Endodermal cell (in vitro differentiated cells): ENCODE data around the gene DSCAML1. TPM values are rescaled to one million over a fixed set of nuclear protein-coding genes. Genes with fewer than 3 reads are reported as not detected.

Source experiments
- DNase-seq: peaks from one replicate; pipeline ENCODE4 v3.0.0-alpha.2; 2017
- H3K27ac ChIP-seq: 2 replicates; pipeline ENCODE4 v1.5.1; 2013; ENCODE audit warnings: mild to moderate bottlenecking, low read depth, low read length, moderate library complexity
- H3K27me3 ChIP-seq: 2 replicates; pipeline ENCODE4 v1.6.1; 2013; ENCODE audit warnings: mild to moderate bottlenecking, low read length, moderate library complexity; ENCODE audit not compliant: insufficient read depth, control insufficient read depth, poor library complexity, severe bottlenecking
- H3K36me3 ChIP-seq: 2 replicates; pipeline ENCODE4 v1.7.0; 2013; ENCODE audit warnings: mild to moderate bottlenecking, low read length, moderate library complexity; ENCODE audit not compliant: control insufficient read depth, insufficient read depth
- H3K4me1 ChIP-seq: one replicate; pipeline ENCODE4 v1.7.0; 2013; ENCODE audit warnings: low read length; ENCODE audit not compliant: control insufficient read depth, insufficient read depth
- H3K4me3 ChIP-seq: 2 replicates; pipeline ENCODE4 v1.5.1; 2013; ENCODE audit warnings: mild to moderate bottlenecking, low read length, moderate library complexity
- H3K9ac ChIP-seq: 2 replicates; pipeline ENCODE4 v1.6.1; 2013; ENCODE audit warnings: mild to moderate bottlenecking, low read length, moderate library complexity; ENCODE audit not compliant: poor library complexity, severe bottlenecking; ENCODE audit errors: extremely low read depth
- H3K9me3 ChIP-seq: 2 replicates; pipeline ENCODE4 v1.6.1; 2013; ENCODE audit warnings: mild to moderate bottlenecking, low read length, moderate library complexity; ENCODE audit not compliant: control insufficient read depth
- H3K27ac Mint-ChIP-seq: 2 replicates; pipeline ENCODE4 v1.8.0; 2020; ENCODE audit warnings: mixed read lengths
- H3K27me3 Mint-ChIP-seq: 2 replicates; pipeline ENCODE4 v1.8.0; 2021; ENCODE audit warnings: mild to moderate bottlenecking, mixed read lengths; ENCODE audit not compliant: insufficient read depth
- H3K36me3 Mint-ChIP-seq: 2 replicates; pipeline ENCODE4 v1.8.0; 2020; ENCODE audit warnings: low read depth, mixed read lengths
- H3K4me1 Mint-ChIP-seq: 2 replicates; pipeline ENCODE4 v1.8.0; 2020; ENCODE audit warnings: mixed read lengths
- H3K4me3 Mint-ChIP-seq: 2 replicates; pipeline ENCODE4 v1.8.0; 2020; ENCODE audit warnings: mild to moderate bottlenecking, moderate library complexity, mixed read lengths
- H3K9me3 Mint-ChIP-seq: 2 replicates; pipeline ENCODE4 v1.8.0; 2020; ENCODE audit warnings: mild to moderate bottlenecking, mixed read lengths
- WGBS, 2 experiments: methylation state at CpG; one replicate each; pipeline versions ENCODE4 v1.1.5 to v1.1.7; 2013; ENCODE audit warnings: missing lambda C conversion rate in 2 of 2, mixed read lengths in 1 of 2; ENCODE audit not compliant: insufficient coverage in 1 of 2, insufficient read length in 1 of 2; 5-methylcytosine and 5-hydroxymethylcytosine counted together
- total RNA-seq, 2 donors: library from RNA; stranded (reverse); fragmentation: NEBNext Ultra II Directional in 1 of 2; extraction: Animal tissue kit (Norgen Biotek cat#: 25700) in 1 of 2; gene quantifications; 2 replicates in 1 of 2; 3 replicates in 1 of 2; pipeline ENCODE4 v1.2.1, GENCODE V29; 2021
- TF ChIP-seq, protein P1 (sequence below): fragments of 200-600 bp; sonication (generic); conservative IDR thresholded peaks from 2 replicates; pipeline ENCODE4 v1.5.0; 2021; ENCODE audit warnings: antibody characterized with exemption, mild to moderate bottlenecking

The DSCAML1 gene
- total RNA-seq, 2 donors from 2014 or later = 5.6 to 10.9 TPM

DNA sequence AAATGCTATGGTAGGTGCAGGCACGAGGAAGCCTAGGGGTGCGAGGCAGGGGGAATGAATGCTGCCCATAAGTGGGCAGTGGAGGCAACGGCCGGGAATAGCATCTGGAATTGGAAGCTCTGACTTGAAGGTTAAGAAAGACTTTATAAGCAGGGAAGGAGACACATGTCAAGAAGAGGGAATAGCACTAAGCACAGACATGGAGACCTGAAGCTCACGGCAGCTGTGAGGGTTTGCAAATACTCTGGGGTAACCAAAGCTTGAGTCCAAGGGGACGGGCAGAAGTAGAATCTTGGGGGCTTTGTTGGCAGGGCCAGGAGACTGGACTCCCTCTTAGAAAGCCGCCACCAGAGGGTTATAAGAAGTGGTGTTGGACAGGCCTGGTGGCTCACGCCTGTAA is 356.8 kb downstream of the DSCAML1 start:
- DNase-seq = no peak
- H3K36me3 ChIP-seq = no peaks in the 10 kb centered on the region
- no peaks in the 10 kb centered on the region for H3K36me3 Mint-ChIP-seq
- H3K27ac ChIP-seq = no peak overlapping the region
- peaks cover 9% of the 10 kb centered on the region for H3K4me1 ChIP-seq
- peaks cover 32% of the 10 kb centered on the region for H3K27me3 ChIP-seq
- H3K27ac Mint-ChIP-seq = no peak overlapping the region
- peaks cover 11% of the 10 kb centered on the region for H3K4me1 Mint-ChIP-seq
- no peak overlapping the region for H3K4me3 Mint-ChIP-seq
- no peak overlapping the region for H3K4me3 ChIP-seq
- no peaks in the 10 kb centered on the region for H3K9me3 Mint-ChIP-seq
- no peak overlapping the region for H3K9ac ChIP-seq
- TF ChIP-seq, protein P1, sequence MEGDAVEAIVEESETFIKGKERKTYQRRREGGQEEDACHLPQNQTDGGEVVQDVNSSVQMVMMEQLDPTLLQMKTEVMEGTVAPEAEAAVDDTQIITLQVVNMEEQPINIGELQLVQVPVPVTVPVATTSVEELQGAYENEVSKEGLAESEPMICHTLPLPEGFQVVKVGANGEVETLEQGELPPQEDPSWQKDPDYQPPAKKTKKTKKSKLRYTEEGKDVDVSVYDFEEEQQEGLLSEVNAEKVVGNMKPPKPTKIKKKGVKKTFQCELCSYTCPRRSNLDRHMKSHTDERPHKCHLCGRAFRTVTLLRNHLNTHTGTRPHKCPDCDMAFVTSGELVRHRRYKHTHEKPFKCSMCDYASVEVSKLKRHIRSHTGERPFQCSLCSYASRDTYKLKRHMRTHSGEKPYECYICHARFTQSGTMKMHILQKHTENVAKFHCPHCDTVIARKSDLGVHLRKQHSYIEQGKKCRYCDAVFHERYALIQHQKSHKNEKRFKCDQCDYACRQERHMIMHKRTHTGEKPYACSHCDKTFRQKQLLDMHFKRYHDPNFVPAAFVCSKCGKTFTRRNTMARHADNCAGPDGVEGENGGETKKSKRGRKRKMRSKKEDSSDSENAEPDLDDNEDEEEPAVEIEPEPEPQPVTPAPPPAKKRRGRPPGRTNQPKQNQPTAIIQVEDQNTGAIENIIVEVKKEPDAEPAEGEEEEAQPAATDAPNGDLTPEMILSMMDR = no peak
- no peaks in the 10 kb centered on the region for H3K9me3 ChIP-seq
- peaks cover 25% of the 10 kb centered on the region for H3K27me3 Mint-ChIP-seq
- 91 to 97% methylated on average over 6 to 8 of the region's 8 CpGs for WGBS, 2 experiments

DNA sequence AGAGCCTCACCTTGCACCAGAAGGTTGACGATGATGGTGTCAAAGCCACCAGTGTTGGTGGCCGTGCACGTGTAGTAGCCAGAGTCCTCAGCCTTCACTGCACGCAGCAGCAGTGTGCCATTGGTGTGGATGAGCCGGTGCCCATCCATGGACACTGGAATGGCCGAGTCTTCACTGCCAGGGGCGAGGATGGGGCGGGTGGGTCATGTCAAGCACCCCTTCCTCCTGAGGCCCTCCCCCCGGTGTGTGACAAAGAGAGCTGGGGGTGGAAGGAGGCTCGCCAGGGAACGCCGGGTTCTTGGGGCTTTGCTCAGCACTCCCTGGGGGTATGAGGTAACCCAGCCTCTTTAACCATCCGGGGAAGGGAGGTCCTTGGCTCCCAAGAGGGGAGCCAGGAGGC is 357.8 kb downstream of the DSCAML1 start:
- no peak for DNase-seq
- H3K9me3 ChIP-seq = no peaks in the 10 kb centered on the region
- Mint-ChIP-seq H3K27me3 (peaks cover 26% of the 10 kb centered on the region), H3K27ac (no peak overlapping the region), H3K4me1 (peaks cover 9% of the 10 kb centered on the region), H3K36me3 (no peaks in the 10 kb centered on the region), H3K4me3 (no peak overlapping the region), H3K9me3 (no peaks in the 10 kb centered on the region)
- TF ChIP-seq, protein P1 = no peak
- no peak overlapping the region for H3K27ac ChIP-seq
- no peak overlapping the region for H3K4me3 ChIP-seq
- H3K36me3 ChIP-seq = no peaks in the 10 kb centered on the region
- WGBS, 2 experiments = 91 to 95% methylated on average over 7 to 13 of the region's 13 CpGs
- H3K9ac ChIP-seq = no peak overlapping the region
- H3K27me3 ChIP-seq = peaks cover 24% of the 10 kb centered on the region
- peaks cover 9% of the 10 kb centered on the region for H3K4me1 ChIP-seq

DNA sequence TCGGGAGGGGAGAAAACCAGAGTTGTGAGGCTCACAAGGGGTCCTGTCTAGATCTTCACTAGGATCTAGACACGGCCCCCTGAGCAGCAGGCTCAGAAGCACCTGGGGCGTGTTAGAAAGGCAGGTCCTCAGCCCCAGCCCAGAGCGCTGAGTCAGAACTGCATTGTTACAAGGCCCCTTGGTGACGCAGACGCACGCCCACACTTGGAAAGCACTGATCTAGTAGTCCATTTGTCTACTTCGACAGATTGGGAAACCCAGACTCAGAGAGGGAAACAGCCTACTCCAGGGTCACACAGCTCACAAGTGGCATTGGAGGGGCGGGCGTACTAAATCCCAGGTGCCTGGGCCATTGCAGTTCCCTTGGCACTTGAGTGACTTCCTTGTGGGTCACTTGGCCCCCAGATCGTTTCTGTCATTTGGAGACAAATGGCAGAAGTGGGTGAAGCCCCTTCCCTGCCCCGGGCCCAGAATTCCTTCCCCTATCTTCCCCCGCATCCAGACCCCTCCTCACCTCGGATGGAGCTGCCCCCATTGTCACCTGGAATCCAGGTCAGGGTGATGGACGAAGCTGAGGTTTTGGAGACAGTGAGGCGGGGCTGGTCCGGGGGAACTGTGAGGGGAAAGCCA is 358.5 kb downstream of the DSCAML1 start:
- Histone ChIP-seq H3K9ac (no peak overlapping the region), H3K36me3 (no peaks in the 10 kb centered on the region), H3K27me3 (peaks cover 19% of the 10 kb centered on the region), H3K4me1 (peaks cover 3% of the 10 kb centered on the region), H3K4me3 (no peak overlapping the region), H3K9me3 (no peaks in the 10 kb centered on the region), H3K27ac (no peak overlapping the region)
- Mint-ChIP-seq H3K4me3 (no peak overlapping the region), H3K27me3 (peaks cover 20% of the 10 kb centered on the region), H3K4me1 (peaks cover 2% of the 10 kb centered on the region), H3K9me3 (no peaks in the 10 kb centered on the region), H3K36me3 (no peaks in the 10 kb centered on the region), H3K27ac (no peak overlapping the region)
- 90 to 91% methylated on average over 9 to 16 of the region's 17 CpGs for WGBS, 2 experiments
- no peak for DNase-seq
- TF ChIP-seq, protein P1 = no peak
